Ovary (tissue), 9 donors: ENCODE measurements around the gene GJD4. TPM values are rescaled to one million over a fixed set of nuclear protein-coding genes. Genes with fewer than 3 reads are reported as not detected.

ENCODE experiments used
- DNase-seq, 5 donors: peaks; one replicate each; pipeline ENCODE4 v3.0.0-alpha.2; 2019 to 2020
- H3K27ac ChIP-seq, 2 donors: fragments of 200-600 bp; one replicate each; pipeline versions ENCODE4 v1.5.1 to v1.8.0; 2019 to 2022
- H3K27me3 ChIP-seq: fragments of 200-600 bp; one replicate; pipeline ENCODE4 v1.8.0; 2022
- H3K36me3 ChIP-seq: fragments of 200-600 bp; sonication (generic); one replicate; pipeline ENCODE4 v1.5.1; 2019
- H3K4me1 ChIP-seq: one replicate; pipeline ENCODE4 v1.8.1; 2013; ENCODE audit warnings: mild to moderate bottlenecking, moderate library complexity; ENCODE audit not compliant: insufficient read depth
- H3K4me3 ChIP-seq: fragments of 200-600 bp; sonication (generic); one replicate; pipeline ENCODE4 v1.5.1; 2017
- H3K9me3 ChIP-seq, 2 donors: fragments of 200-600 bp in 1 of 2; sonication (generic) in 1 of 2; one replicate each; pipeline versions ENCODE4 v1.5.1 to v1.8.1; 2013 to 2019; ENCODE audit warnings: mild to moderate bottlenecking in 1 of 2, moderate library complexity in 1 of 2
- CTCF ChIP-seq, 3 donors: fragments of 450-650 bp in 2 of 3; fragments of 200-600 bp in 1 of 3; IDR thresholded peaks; one replicate each; pipeline versions ENCODE4 v1.5.1 to v1.8.0; 2016 to 2022; ENCODE audit warnings: antibody characterized with exemption in 3 of 3, mild to moderate bottlenecking in 1 of 3
- EP300 ChIP-seq: sonication (generic); formaldehyde crosslinking; IDR thresholded peaks from one replicate; pipeline ENCODE4 v1.6.1; 2017; ENCODE audit warnings: antibody characterized with exemption
- POLR2A ChIP-seq: fragments of 450-650 bp; IDR thresholded peaks from one replicate; pipeline ENCODE4 v1.6.1; 2017; ENCODE audit warnings: antibody characterized with exemption, mild to moderate bottlenecking, moderate library complexity
- WGBS, 3 donors: extraction: QIAGEN DNeasy Blood & Tissue Kit in 1 of 3; methylation state at CpG; one replicate each; pipeline versions ENCODE4 v1.1.5 to v1.1.7; 2013 to 2017; 5-methylcytosine and 5-hydroxymethylcytosine counted together
- intact Hi-C, 4 donors: fragments of 100-400 bp; cut with DNase I; formaldehyde crosslinking; loops; one replicate each; pipeline versions ENCODE4 v1.11.0 to v1.15.1; 2022 to 2023
- polyA plus RNA-seq, 2 donors: library from polyadenylated mRNA; stranded (reverse); fragments of 200-250 nt in 1 of 2; fragments of 350-450 nt in 1 of 2; fragmentation: Illumina TruSeq in 1 of 2; extraction: RNeasy Lipid Tissue Mini Kit (QIAGEN cat#74804) in 1 of 2; gene quantifications; one replicate each; pipeline ENCODE4 v1.2.3, GENCODE V29; 2013 to 2014
- total RNA-seq, 7 donors: library from RNA; depleted of rRNA in 2 of 7; stranded (reverse); fragments of >200 nt in 2 of 7; fragmentation: NEBNext Ultra II Directional in 3 of 7; extraction: Animal tissue kit (Norgen Biotek cat#: 25700) in 3 of 7; gene quantifications; one replicate each; pipeline versions ENCODE4 v1.1.0 to v1.2.4, GENCODE V29; 2016 to 2023
- donor health status: DM: no; HTN: no; CAD: no; lungs with moderate emphysema.
- donor health status: DM: no; HTN: no; CAD: no.
- donor health status: Bipolar disorder and iron deficiency.
- donor health status: DM: yes; HTN: yes; CAD: no.
- donor health status: DM: no; HTN: no; CAD: no.
- donor health status: DM: yes; HTN: yes; CAD: no.

The GJD4 gene
- total and polyA plus RNA-seq, 9 donors, result not detected

GRCh38 chr10:35576730-35577129, 28.4 kb upstream of the GJD4 start:
- H3K4me1 ChIP-seq, result no peaks in the 10 kb centered on the region
- H3K36me3 ChIP-seq, result no peaks in the 10 kb centered on the region
- no peak overlapping the region for H3K27ac ChIP-seq
- H3K4me3 ChIP-seq, result no peak overlapping the region
- intact Hi-C loops, result no loop called here
- no peaks in the 10 kb centered on the region for H3K27me3 ChIP-seq
- H3K9me3 ChIP-seq, result no peaks in the 10 kb centered on the region
- no peak for DNase-seq
- TF ChIP-seq CTCF (IDR thresholded peaks at IDR 0.05) (no peak), POLR2A (no peak), EP300 (no peak)
- WGBS, 3 donors, result 93 to 95% (median 94%) methylated on average over 3 of the region's 3 CpGs

- Histone ChIP-seq H3K27me3 (no peaks in the 10 kb centered on the region), H3K4me3 (no peak overlapping the region), H3K27ac (no peak overlapping the region), H3K36me3 (no peaks in the 10 kb centered on the region), H3K9me3 (no peaks in the 10 kb centered on the region), H3K4me1 (no peaks in the 10 kb centered on the region)
- intact Hi-C loops, result no loop called here
- no peak for DNase-seq
- TF ChIP-seq POLR2A, result no peak
- TF ChIP-seq CTCF (IDR thresholded peaks at IDR 0.05), result no peak
- TF ChIP-seq EP300, result no peak
- WGBS, 3 donors, result 31 to 37% (median 35%) methylated on average over 7 of the region's 7 CpGs
These were observed 27.1 kb upstream of the GJD4 start for GRCh38 chr10:35577926-35578617.

- TF ChIP-seq POLR2A (no peak), CTCF (IDR thresholded peaks at IDR 0.05) (no peak), EP300 (no peak)
- Histone ChIP-seq H3K27ac (no peak overlapping the region), H3K27me3 (no peaks in the 10 kb centered on the region), H3K4me1 (no peaks in the 10 kb centered on the region), H3K9me3 (no peaks in the 10 kb centered on the region), H3K36me3 (no peaks in the 10 kb centered on the region), H3K4me3 (no peak overlapping the region)
- 58 to 73% (median 62%) methylated on average over 4 of the region's 4 CpGs for WGBS, 3 donors
- no peak for DNase-seq
- intact Hi-C loops, result no loop called here
These were observed 26.6 kb upstream of the GJD4 start for GRCh38 chr10:35578618-35578956.

GRCh38 chr10:35579116-35579515, 26.0 kb upstream of the GJD4 start:
- H3K4me3 ChIP-seq, result no peak overlapping the region
- 43 to 51% (median 48%) methylated on average over 3 of the region's 3 CpGs for WGBS, 3 donors
- intact Hi-C loops, result no loop called here

More at GRCh38 chr10:35579116-35579515, 26.0 kb upstream of the GJD4 start:
- TF ChIP-seq CTCF (IDR thresholded peaks at IDR 0.05), result no peak
- no peak for TF ChIP-seq EP300
- TF ChIP-seq POLR2A, result no peak
- no peaks in the 10 kb centered on the region for H3K9me3 ChIP-seq
- no peaks in the 10 kb centered on the region for H3K27me3 ChIP-seq
- DNase-seq, result no peak
- H3K4me1 ChIP-seq, result no peaks in the 10 kb centered on the region
- no peaks in the 10 kb centered on the region for H3K36me3 ChIP-seq
- H3K27ac ChIP-seq, result no peak overlapping the region
